Panc1 (cell line): ENCODE results near the gene ODF4. TPM values are rescaled to one million over a fixed set of nuclear protein-coding genes. Genes with fewer than 3 reads are reported as not detected.
"Not testable (repeated sequence)": the region's sequence is repeated elsewhere in the genome, so short reads cannot be mapped to it uniquely, and the experiment has no call there.

ENCODE experiments used
- ATAC-seq: fragments of 200-7000 bp; cut with Tn5 transposase; 2 replicates; pipeline ENCODE4 v1.9.1; 2020; ENCODE audit warnings: mild to moderate bottlenecking, moderate library complexity
- BruUV-seq: library from RNA; stranded (reverse); fragments of 400-500 nt; replicated peaks from 2 replicates; lab custom pipeline; 2021; lab: Mats Ljungman, UMichigan
- CTCF ChIA-PET: fragments of 300-600 bp; sonication (Branson Sonifier 250); formaldehyde crosslinking; loops from one replicate; lab custom pipeline; 2022; ENCODE audit warnings: antibody characterized with exemption; lab: Charles Lee
- POLR2A ChIA-PET: fragments of 300-600 bp; sonication (Branson Sonifier 250); formaldehyde crosslinking; loops from one replicate; lab custom pipeline; 2022; ENCODE audit warnings: antibody characterized with exemption; lab: Charles Lee
- DNase-seq: peaks from one replicate; pipeline ENCODE4 v3.0.0-alpha.2; 2010; ENCODE audit warnings: low read depth, low spot score
- H3K27ac ChIP-seq: 2 replicates; pipeline ENCODE4 v1.5.1; 2011; ENCODE audit warnings: mild to moderate bottlenecking, low read length, inconsistent platforms
- H3K27me3 ChIP-seq: fragments of 200-500 bp; sonication (Bioruptor generic); 2 replicates; pipeline ENCODE4 v1.6.0; 2014; ENCODE audit warnings: low read length, inconsistent platforms; ENCODE audit not compliant: control insufficient read depth, insufficient read depth
- H3K36me3 ChIP-seq: fragments of 200-500 bp; sonication (Bioruptor generic); 2 replicates; pipeline ENCODE4 v1.5.1; 2014; ENCODE audit warnings: inconsistent platforms, mild to moderate bottlenecking, low read length, moderate library complexity; ENCODE audit not compliant: control insufficient read depth, insufficient read depth
- H3K4me1 ChIP-seq: 2 replicates; pipeline ENCODE4 v1.5.1; 2011; ENCODE audit warnings: inconsistent platforms, mild to moderate bottlenecking, low read length, moderate library complexity; ENCODE audit not compliant: control insufficient read depth, insufficient read depth
- H3K4me3 ChIP-seq, 2 experiments: 2 replicates each; pipeline ENCODE4 v1.5.1; 2011 to 2012; ENCODE audit warnings: low read depth in 2 of 2, low read length in 2 of 2, mild to moderate bottlenecking in 2 of 2, inconsistent platforms in 1 of 2, moderate library complexity in 1 of 2
- H3K9me3 ChIP-seq: fragments of 200-500 bp; sonication (Bioruptor generic); 2 replicates; pipeline ENCODE4 v1.5.1; 2014; ENCODE audit warnings: low read depth, mild to moderate bottlenecking, inconsistent platforms, low read length, moderate library complexity; ENCODE audit not compliant: control insufficient read depth, insufficient read depth
- POLR2AphosphoS5 ChIP-seq: IDR thresholded peaks from 2 replicates; pipeline ENCODE4 v1.6.1; 2012; ENCODE audit warnings: mild to moderate bottlenecking, low read depth, low read length, moderate library complexity
- SIN3A ChIP-seq: IDR thresholded peaks from 2 replicates; pipeline ENCODE4 v1.6.1; 2012; ENCODE audit warnings: low read depth, mild to moderate bottlenecking, low read length, moderate library complexity, borderline replicate concordance; ENCODE audit not compliant: insufficient read depth
- TCF7L2 ChIP-seq: IDR thresholded peaks from 2 replicates; pipeline ENCODE4 v1.6.1; 2011; ENCODE audit warnings: mild to moderate bottlenecking, low read depth, low read length, inconsistent platforms
- in situ Hi-C: cut with HindIII; loops from 2 replicates; pipeline ENCODE4 v1.10.0; 2016; ENCODE audit warnings: low sequenced_read_pairs, low pct_unique_long_range_greater_than_20kb
- intact Hi-C: fragments of 100-400 bp; cut with micrococcal nuclease; formaldehyde crosslinking; loops from one replicate; pipeline ENCODE4 v1.10.0; 2022; ENCODE audit not compliant: unreplicated experiment
- total RNA-seq: library from RNA; stranded (reverse); gene quantifications from one replicate; pipeline ENCODE4 v1.2.1, GENCODE V29; 2021; ENCODE audit not compliant: unreplicated experiment
- TF ChIP-seq, protein P1 (sequence below): fragments of 450-650 bp; IDR thresholded peaks from 2 replicates; pipeline ENCODE4 v1.5.1; 2017; ENCODE audit warnings: mild to moderate bottlenecking
- TF ChIP-seq, protein P2 (sequence below), 2 experiments: IDR thresholded peaks; 2 replicates each; pipeline ENCODE4 v1.6.1; 2011 to 2012; ENCODE audit warnings: low read depth in 2 of 2, control low read depth in 1 of 2, low read length in 1 of 2, mild to moderate bottlenecking in 1 of 2, moderate library complexity in 1 of 2; ENCODE audit not compliant: insufficient read depth in 1 of 2

Gene ODF4
- total RNA-seq, 1 experiment from 2014 or later, result not detected

DNA sequence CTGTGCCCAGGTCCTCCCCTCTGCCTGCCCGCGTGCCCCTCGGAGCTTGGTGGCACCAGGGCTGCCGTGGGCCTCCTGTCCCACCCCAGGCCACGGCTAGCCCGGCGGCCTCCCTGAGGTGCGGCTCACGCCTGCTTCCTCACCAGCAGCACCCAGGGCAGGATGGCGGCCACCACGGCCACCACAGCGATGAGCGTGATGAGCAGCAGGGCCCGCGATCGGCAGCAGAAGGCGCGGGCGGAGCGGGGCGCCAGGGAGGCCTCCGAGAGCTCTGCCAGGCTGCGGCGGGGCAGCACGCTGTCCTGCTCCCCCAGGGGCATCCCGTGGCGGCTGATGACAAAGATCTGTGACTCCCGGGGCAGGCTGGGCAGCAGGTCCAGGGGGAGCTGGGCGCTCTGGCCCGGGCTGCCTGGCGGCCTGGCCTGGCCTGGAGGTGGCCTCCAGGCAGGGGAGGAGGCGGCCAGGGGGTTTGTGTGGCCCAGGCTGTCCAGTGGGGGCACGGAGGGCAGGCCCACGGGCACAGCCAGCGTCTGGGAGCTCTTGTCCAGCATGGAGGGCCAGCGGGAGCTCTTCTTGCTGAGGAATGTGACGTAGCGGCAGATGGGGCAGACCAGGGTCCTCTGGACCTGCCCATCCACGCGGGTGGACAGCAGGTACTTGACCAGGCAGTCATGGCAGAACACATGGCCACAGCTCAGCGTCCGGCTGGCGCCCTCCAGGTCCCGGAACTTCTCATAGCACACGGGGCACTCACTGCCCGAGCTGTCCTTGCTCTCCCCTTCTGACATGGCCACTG, 53.2 kb downstream of the ODF4 start:
- in situ Hi-C loops, result no loop called here
- ATAC-seq (peak; percentile 35), DNase-seq (no peak)
- Histone ChIP-seq H3K27ac (no peak overlapping the region), H3K36me3 (no peaks in the 10 kb centered on the region), H3K27me3 (peaks cover 1% of the 10 kb centered on the region; the same call in 1 of the 2 replicates), H3K4me1 (0 out of 2 replicates have a peak, but pooled peaks cover 4% of the 10 kb centered on the region), H3K9me3 (no peaks in the 10 kb centered on the region), H3K4me3 (no peak overlapping the region)
- POLR2A ChIA-PET, result no interaction called here
- BruUV-seq, result no TSS peak
- intact Hi-C loops, result no loop called here
- no peak for TF ChIP-seq SIN3A
- TF ChIP-seq, protein P1, sequence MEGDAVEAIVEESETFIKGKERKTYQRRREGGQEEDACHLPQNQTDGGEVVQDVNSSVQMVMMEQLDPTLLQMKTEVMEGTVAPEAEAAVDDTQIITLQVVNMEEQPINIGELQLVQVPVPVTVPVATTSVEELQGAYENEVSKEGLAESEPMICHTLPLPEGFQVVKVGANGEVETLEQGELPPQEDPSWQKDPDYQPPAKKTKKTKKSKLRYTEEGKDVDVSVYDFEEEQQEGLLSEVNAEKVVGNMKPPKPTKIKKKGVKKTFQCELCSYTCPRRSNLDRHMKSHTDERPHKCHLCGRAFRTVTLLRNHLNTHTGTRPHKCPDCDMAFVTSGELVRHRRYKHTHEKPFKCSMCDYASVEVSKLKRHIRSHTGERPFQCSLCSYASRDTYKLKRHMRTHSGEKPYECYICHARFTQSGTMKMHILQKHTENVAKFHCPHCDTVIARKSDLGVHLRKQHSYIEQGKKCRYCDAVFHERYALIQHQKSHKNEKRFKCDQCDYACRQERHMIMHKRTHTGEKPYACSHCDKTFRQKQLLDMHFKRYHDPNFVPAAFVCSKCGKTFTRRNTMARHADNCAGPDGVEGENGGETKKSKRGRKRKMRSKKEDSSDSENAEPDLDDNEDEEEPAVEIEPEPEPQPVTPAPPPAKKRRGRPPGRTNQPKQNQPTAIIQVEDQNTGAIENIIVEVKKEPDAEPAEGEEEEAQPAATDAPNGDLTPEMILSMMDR, result no peak
- no peak for TF ChIP-seq POLR2AphosphoS5
- no peak for TF ChIP-seq TCF7L2
- TF ChIP-seq, protein P2, sequence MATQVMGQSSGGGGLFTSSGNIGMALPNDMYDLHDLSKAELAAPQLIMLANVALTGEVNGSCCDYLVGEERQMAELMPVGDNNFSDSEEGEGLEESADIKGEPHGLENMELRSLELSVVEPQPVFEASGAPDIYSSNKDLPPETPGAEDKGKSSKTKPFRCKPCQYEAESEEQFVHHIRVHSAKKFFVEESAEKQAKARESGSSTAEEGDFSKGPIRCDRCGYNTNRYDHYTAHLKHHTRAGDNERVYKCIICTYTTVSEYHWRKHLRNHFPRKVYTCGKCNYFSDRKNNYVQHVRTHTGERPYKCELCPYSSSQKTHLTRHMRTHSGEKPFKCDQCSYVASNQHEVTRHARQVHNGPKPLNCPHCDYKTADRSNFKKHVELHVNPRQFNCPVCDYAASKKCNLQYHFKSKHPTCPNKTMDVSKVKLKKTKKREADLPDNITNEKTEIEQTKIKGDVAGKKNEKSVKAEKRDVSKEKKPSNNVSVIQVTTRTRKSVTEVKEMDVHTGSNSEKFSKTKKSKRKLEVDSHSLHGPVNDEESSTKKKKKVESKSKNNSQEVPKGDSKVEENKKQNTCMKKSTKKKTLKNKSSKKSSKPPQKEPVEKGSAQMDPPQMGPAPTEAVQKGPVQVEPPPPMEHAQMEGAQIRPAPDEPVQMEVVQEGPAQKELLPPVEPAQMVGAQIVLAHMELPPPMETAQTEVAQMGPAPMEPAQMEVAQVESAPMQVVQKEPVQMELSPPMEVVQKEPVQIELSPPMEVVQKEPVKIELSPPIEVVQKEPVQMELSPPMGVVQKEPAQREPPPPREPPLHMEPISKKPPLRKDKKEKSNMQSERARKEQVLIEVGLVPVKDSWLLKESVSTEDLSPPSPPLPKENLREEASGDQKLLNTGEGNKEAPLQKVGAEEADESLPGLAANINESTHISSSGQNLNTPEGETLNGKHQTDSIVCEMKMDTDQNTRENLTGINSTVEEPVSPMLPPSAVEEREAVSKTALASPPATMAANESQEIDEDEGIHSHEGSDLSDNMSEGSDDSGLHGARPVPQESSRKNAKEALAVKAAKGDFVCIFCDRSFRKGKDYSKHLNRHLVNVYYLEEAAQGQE (IDR thresholded peaks at IDR 0.05; ENCODE audit: insufficient read depth in 1 of 2, low read depth in 2 of 2, low read length in 1 of 2), result no peak
- CTCF ChIA-PET, result no interaction called here

DNA sequence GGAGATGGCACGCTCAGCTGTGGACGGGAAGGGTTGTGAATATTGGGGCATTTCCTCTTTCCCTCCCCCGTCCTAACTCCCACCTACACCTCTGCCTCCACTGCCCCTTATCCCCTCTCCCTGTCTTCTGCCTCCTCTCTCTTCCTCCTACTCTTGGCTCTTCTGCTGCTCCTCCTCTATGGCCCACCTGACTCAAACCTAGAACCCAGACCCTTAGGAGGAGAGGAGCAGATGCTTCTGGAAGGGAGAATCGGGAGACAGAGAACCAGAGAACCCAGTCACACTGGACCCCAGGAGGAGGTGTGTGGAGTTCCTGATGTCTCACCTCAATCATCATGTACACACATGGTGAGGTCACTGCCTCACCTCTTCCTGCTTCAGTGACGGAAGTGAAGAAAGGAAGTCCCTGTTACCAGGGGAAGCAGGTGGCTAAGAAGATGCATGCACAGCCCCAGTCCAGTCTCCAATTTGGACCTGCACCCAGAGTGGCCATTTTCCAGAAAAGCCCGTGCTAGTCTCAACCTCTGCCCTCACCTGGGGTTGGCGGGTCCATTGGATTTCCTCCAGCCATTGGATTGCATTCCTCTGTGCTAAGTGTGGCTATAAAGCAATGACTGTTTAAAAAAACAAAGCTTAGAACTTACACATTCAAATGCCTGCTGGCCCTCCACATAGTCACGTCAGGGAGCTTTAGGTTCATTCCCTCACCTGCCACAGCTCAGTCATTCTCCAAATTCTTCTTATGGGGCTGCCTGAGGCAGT, 54.0 kb downstream of the ODF4 start:
- Histone ChIP-seq H3K4me3 (no peak overlapping the region), H3K4me1 (0 out of 2 replicates have a peak, but pooled peaks cover 4% of the 10 kb centered on the region), H3K36me3 (no peaks in the 10 kb centered on the region), H3K27ac (no peak overlapping the region), H3K9me3 (no peaks in the 10 kb centered on the region), H3K27me3 (peaks cover 2% of the 10 kb centered on the region; the same call in 1 of the 2 replicates)
- ATAC-seq (no peak), DNase-seq (no peak)
- in situ Hi-C loops (no loop called here), intact Hi-C loops (no loop called here)
- BruUV-seq, result no TSS peak
- ChIA-PET CTCF (interaction anchor here (0.7 kb wide), 1 partner anchor 271 kb away, joined by 3 read pairs; no protein-coding TSS in a partner anchor), POLR2A (interaction anchor here (0.6 kb wide), 1 partner anchor 78 kb away, joined by 6 read pairs; no protein-coding TSS in a partner anchor)
- TF ChIP-seq, protein P1, result no peak
- no peak for TF ChIP-seq TCF7L2
- TF ChIP-seq, protein P2 (IDR thresholded peaks at IDR 0.05; ENCODE audit: insufficient read depth in 1 of 2, low read depth in 2 of 2, low read length in 1 of 2), result no peak
- no peak for TF ChIP-seq POLR2AphosphoS5
- no peak for TF ChIP-seq SIN3A

DNA sequence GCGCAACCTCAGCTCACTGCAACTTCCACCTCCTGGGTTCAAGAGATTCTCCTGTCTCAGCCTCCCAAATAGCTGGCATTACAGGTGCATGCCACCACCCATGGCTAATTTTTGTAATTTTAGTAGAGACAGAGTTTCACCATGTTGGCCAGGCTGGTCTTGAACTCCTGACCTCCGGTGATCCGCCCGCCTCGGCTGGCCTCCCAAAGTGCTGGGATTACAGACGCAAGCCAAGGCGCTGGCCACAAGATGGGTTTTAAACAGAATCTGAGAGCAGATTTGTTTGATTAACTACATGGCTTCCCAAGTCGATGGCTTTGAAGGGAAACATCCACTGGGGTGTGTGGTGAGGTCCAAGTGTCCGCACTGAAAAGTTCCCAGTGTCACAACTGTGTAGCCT, 54.9 kb downstream of the ODF4 start:
- BruUV-seq, ATAC-seq, DNase-seq, H3K27ac ChIP-seq, intact Hi-C loops, H3K27me3 ChIP-seq, H3K9me3 ChIP-seq, H3K4me3 ChIP-seq, H3K4me1 ChIP-seq, in situ Hi-C loops, H3K36me3 ChIP-seq: not testable (repeated sequence)
- POLR2A ChIA-PET, result interaction anchor here (0.6 kb wide), 1 partner anchor 77 kb away, joined by 6 read pairs; no protein-coding TSS in a partner anchor
- CTCF ChIA-PET, result interaction anchor here (0.7 kb wide), 1 partner anchor 272 kb away, joined by 3 read pairs; no protein-coding TSS in a partner anchor
